K562 (cell line): ENCODE measurements around the gene ANP32B. TPM values are rescaled to one million over a fixed set of nuclear protein-coding genes. Genes with fewer than 3 reads are reported as not detected.

Experiments used
- ATAC-seq: fragments of 200-7000 bp; cut with Tn5 transposase; 3 replicates; pipeline ENCODE4 v1.9.1; 2020; ENCODE audit warnings: moderate library complexity
- BruUV-seq: library from RNA; stranded (reverse); fragments of 400-500 nt; replicated peaks from 2 replicates; lab custom pipeline; 2021; lab: Mats Ljungman, UMichigan
- CTCF ChIA-PET: fragments of 300-600 bp; formaldehyde crosslinking; extraction: SDS; loops from one replicate; lab custom pipeline; 2021; ENCODE audit warnings: low intra/inter-chr PET ratio; lab: Yijun Ruan, JAX
- POLR2A ChIA-PET: fragments of 300-600, 350-650 bp; sonication (Branson Sonifier 250); formaldehyde crosslinking; extraction: SDS; loops from one replicate; lab custom pipeline; 2021; ENCODE audit warnings: antibody characterized with exemption, inconsistent platforms; lab: Yijun Ruan, JAX
- DNase-seq, 4 experiments: peaks; one replicate each; pipeline versions ENCODE4 v3.0.0 to v3.0.0-alpha.2; 2011 to 2018; ENCODE audit warnings: low spot score in 3 of 4, mixed read lengths in 3 of 4; ENCODE audit errors: extremely low read depth in 1 of 4
- FAIRE-seq: peaks from 2 replicates; lab custom pipeline; 2011; peaks lifted over from hg19 to GRCh38; lab: Jason Lieb, UNC
- H2AFZ ChIP-seq: 2 replicates; pipeline ENCODE4 v1.6.0; 2011; ENCODE audit warnings: low read depth, low read length, control low read depth, inconsistent platforms
- H3K27ac ChIP-seq: fragments of 200-600 bp; 3 replicates; pipeline ENCODE4 v1.8.0; 2011; ENCODE audit warnings: low read depth, mild to moderate bottlenecking, control low read depth, inconsistent platforms, low read length, moderate library complexity, mixed read lengths; ENCODE audit errors: extremely low read depth
- H3K27me3 ChIP-seq, 2 experiments: fragments of 300-600 bp in 1 of 2; 2 replicates in 1 of 2; 3 replicates in 1 of 2; pipeline versions ENCODE4 v1.6.0 to v1.8.0; 2011; ENCODE audit warnings: inconsistent platforms in 2 of 2, low read length in 2 of 2, mild to moderate bottlenecking in 1 of 2, mixed read lengths in 1 of 2, moderate library complexity in 1 of 2; ENCODE audit not compliant: control insufficient read depth in 2 of 2, insufficient read depth in 2 of 2
- H3K36me3 ChIP-seq: fragments of 300-600 bp; 3 replicates; pipeline ENCODE4 v1.8.0; 2011; ENCODE audit warnings: mild to moderate bottlenecking, low read length, inconsistent platforms; ENCODE audit not compliant: control insufficient read depth, insufficient read depth
- H3K4me1 ChIP-seq, 2 experiments: fragments of 200-600 bp in 1 of 2; replicated peaks in 1 of 2; 2 replicates in 1 of 2; 3 replicates in 1 of 2; pipeline versions ENCODE4 v1.5.1 to v1.8.0; 2011; ENCODE audit warnings: inconsistent platforms in 2 of 2, low read length in 2 of 2, mild to moderate bottlenecking in 1 of 2, mixed read lengths in 1 of 2, moderate library complexity in 1 of 2; ENCODE audit not compliant: control insufficient read depth in 2 of 2, insufficient read depth in 2 of 2
- H3K4me2 ChIP-seq: 2 replicates; pipeline ENCODE4 v1.6.1; 2011; ENCODE audit warnings: low read length, control low read depth, inconsistent platforms, mixed read lengths; ENCODE audit not compliant: insufficient read depth
- H3K4me3 ChIP-seq: fragments of 200-600 bp; sonication (generic), shearing (Covaris generic); 2 replicates; pipeline ENCODE4 v1.5.1; 2016; ENCODE audit warnings: control low read depth, inconsistent platforms
- H3K79me2 ChIP-seq: fragments of 200-600 bp; 3 replicates; pipeline ENCODE4 v1.8.0; 2011; ENCODE audit warnings: low read length, inconsistent platforms; ENCODE audit not compliant: control insufficient read depth, insufficient read depth
- H3K9ac ChIP-seq, 2 experiments: 2 replicates each; pipeline versions ENCODE4 v1.6.0 to v1.6.1; 2011; ENCODE audit warnings: low read depth in 2 of 2, low read length in 2 of 2, control low read depth in 1 of 2, inconsistent platforms in 1 of 2, mild to moderate bottlenecking in 1 of 2, mixed read lengths in 1 of 2; ENCODE audit not compliant: insufficient read depth in 1 of 2
- H3K9me1 ChIP-seq: one replicate; pipeline ENCODE4 v1.6.0; 2011; ENCODE audit warnings: inconsistent platforms, mild to moderate bottlenecking, low read length, moderate library complexity; ENCODE audit not compliant: control insufficient read depth, insufficient read depth
- H3K9me3 ChIP-seq: replicated peaks from 2 replicates; pipeline ENCODE4 v1.5.1; 2011; ENCODE audit warnings: low read depth, low read length, inconsistent platforms; ENCODE audit not compliant: control insufficient read depth, insufficient read depth
- H4K20me1 ChIP-seq: replicated peaks from 2 replicates; pipeline ENCODE4 v1.6.1; 2011; ENCODE audit warnings: low read length, inconsistent platforms, mixed read lengths; ENCODE audit not compliant: control insufficient read depth, insufficient read depth
- ASH1L ChIP-seq: fragments of 450-650 bp; IDR thresholded peaks from 2 replicates; pipeline ENCODE4 v1.6.1; 2018; ENCODE audit warnings: borderline replicate concordance, mild to moderate bottlenecking, low read depth; ENCODE audit not compliant: partially characterized antibody
- ATF2 ChIP-seq: sonication (generic); formaldehyde crosslinking; IDR thresholded peaks from 2 replicates; pipeline ENCODE4 v1.8.1; 2022; ENCODE audit warnings: missing genetic modification reagents
- ATF4 ChIP-seq: fragments of 450-650 bp; formaldehyde crosslinking; IDR thresholded peaks from 2 replicates; pipeline ENCODE4 v1.4.0; 2022; ENCODE audit warnings: mild to moderate bottlenecking, moderate library complexity
- PTTG1 ChIP-seq: fragments of 450-650 bp; IDR thresholded peaks from 2 replicates; pipeline ENCODE4 v1.6.1; 2016; ENCODE audit warnings: low read depth, mild to moderate bottlenecking, missing genetic modification characterization, missing compliant biosample characterization
- SRSF7 ChIP-seq: fragments of 200-400 bp; formaldehyde crosslinking; optimal IDR thresholded peaks from 2 replicates; pipeline ENCODE3; 2017; ENCODE audit warnings: mild to moderate bottlenecking, low read depth, low read length
- TBP ChIP-seq: optimal IDR thresholded peaks from 2 replicates; pipeline ENCODE3; 2011; ENCODE audit warnings: low read depth, low read length, improper control_type of control experiment
- TCFL5 ChIP-seq: fragments of 250-450 bp; sonication (Bioruptor Pico); conservative IDR thresholded peaks from 2 replicates; pipeline ENCODE4 v1.6.1; 2021; ENCODE audit warnings: mild to moderate bottlenecking, moderate library complexity, matching md5 sums
- TRIM28 ChIP-seq: fragments of 450-650 bp; IDR thresholded peaks from 2 replicates; pipeline ENCODE4 v1.6.1; 2017
- ZBTB11 ChIP-seq, 3 experiments: fragments of 200-800 bp in 1 of 3; fragments of 250-450 bp in 1 of 3; fragments of 450-650 bp in 1 of 3; sonication (Bioruptor Pico) in 1 of 3; sonication (Bioruptor generic) in 1 of 3; formaldehyde crosslinking in 1 of 3; IDR thresholded peaks; 2 replicates each; pipeline versions ENCODE4 v1.6.1 to v1.8.0; 2016 to 2022; ENCODE audit warnings: mild to moderate bottlenecking in 2 of 3, missing genetic modification characterization in 2 of 3, missing compliant biosample characterization in 1 of 3, moderate library complexity in 1 of 3
- ZBTB9 ChIP-seq: fragments of 450-650 bp; formaldehyde crosslinking; IDR thresholded peaks from 2 replicates; pipeline ENCODE4 v1.4.0; 2020; ENCODE audit warnings: mild to moderate bottlenecking, moderate library complexity
- ZNF347 ChIP-seq: fragments of 450-650 bp; formaldehyde crosslinking; IDR thresholded peaks from 2 replicates; pipeline ENCODE4 v1.4.0; 2020; ENCODE audit warnings: low read depth, mild to moderate bottlenecking, moderate library complexity
- ZNF583 ChIP-seq: fragments of 250-450 bp; sonication (Bioruptor Pico); IDR thresholded peaks from 2 replicates; pipeline ENCODE4 v1.4.0; 2020
- WGBS: fragments of 100-300 bp; shearing (Covaris generic); methylation state at CpG from one replicate; pipeline ENCODE4 v1.1.6; 2016; ENCODE audit warnings: low coverage, mixed read lengths; ENCODE audit not compliant: insufficient coverage; ENCODE audit errors: missing lambda C conversion rate; 5-methylcytosine and 5-hydroxymethylcytosine counted together
- in situ Hi-C: fragments of 300-500 bp; cut with MboI; formaldehyde crosslinking; loops from 4 replicates; pipeline ENCODE4 v1.15.0; 2018; ENCODE audit warnings: inconsistent platforms, mixed read lengths
- intact Hi-C: fragments of 100-400 bp; cut with micrococcal nuclease; formaldehyde crosslinking; loops from 2 replicates; pipeline ENCODE4 v1.14.2; 2022
- polyA plus RNA-seq, 8 experiments: library from polyadenylated mRNA; depleted of rRNA in 4 of 8; stranded (reverse) in 5 of 8; unstranded in 3 of 8; fragments of >200 nt; fragmentation: Nextera tagmentation in 2 of 8; fragmentation: Illumina TruSeq in 1 of 8; extraction: Ambion mirVana in 2 of 8; extraction: Trizol in 1 of 8; gene quantifications; 2 replicates each; pipeline versions ENCODE4 v1.2.1 to v1.2.3, GENCODE V29; 2011 to 2014; ENCODE audit warnings: inconsistent platforms in 1 of 8, missing spikeins in 1 of 8
- total RNA-seq, 7 experiments: library from RNA; depleted of rRNA in 6 of 7; stranded (reverse); fragments of >200 nt in 6 of 7; fragmentation: Illumina TruSeq in 2 of 7; extraction: Trizol in 2 of 7; gene quantifications; 2 replicates each; pipeline versions ENCODE4 v1.2.1 to v1.2.3, GENCODE V29; 2011 to 2021; ENCODE audit warnings: low replicate concordance in 1 of 7

ANP32B gene
- total and polyA plus RNA-seq, 9 of the 15 experiments (the other 6 are each of a cell fraction or from before 2014, with no cell fraction given): 68.9 to 815 (median 141) TPM

- in situ Hi-C loops: no loop called here
- DNase-seq: no peak
- POLR2A ChIA-PET: interaction anchor here (0.5 to 6.2 kb wide), 15 partner anchors 10 to 284 kb away, joined by 3 to 84 read pairs (median 4); partner anchors contain the start of genes HEMGN, NANS and TRMO
- TF ChIP-seq TBP (no peak), ATF4 (CRISPR knock-in tag) (no peak), ATF2 (no peak), ZBTB9 (CRISPR knock-in tag) (peak; percentile 2; the same call in 1 of the 2 replicates), SRSF7 (no peak), PTTG1 (peak; percentile 62; the same call in 1 of the 2 replicates), ASH1L (no peak), ZNF583 (CRISPR knock-in tag) (0 out of 2 replicates have a peak, but pooled peaks have one; percentile 23), TCFL5 (CRISPR knock-in tag) (0 out of 2 replicates have a peak, but pooled peaks have one; percentile 17), ZNF347 (CRISPR knock-in tag) (no peak), TRIM28 (no peak), ZBTB11 (CRISPR knock-in tag; IDR thresholded peaks at IDR 0.05) (no peak)
These were observed 3.2 kb upstream of the ANP32B start for GRCh38 chr9:97979788-97980478.

More at GRCh38 chr9:97979788-97980478, 3.2 kb upstream of the ANP32B start:
- no TSS peak for BruUV-seq
- Histone ChIP-seq H3K79me2 (peaks cover 42% of the 10 kb centered on the region), H3K4me2 (peak overlapping the region; percentile 73), H4K20me1 (no peaks in the 10 kb centered on the region), H3K36me3 (no peaks in the 10 kb centered on the region; the same call in 2 of the 3 replicates), H3K4me1 (peaks cover 33 to 36% of the 10 kb centered on the region in 2 experiments; a peak in 4 of 5 replicates), H3K9ac (peak overlapping the region in 1 of 2 experiments; percentile 99; a peak in 2 of 4 replicates), H3K9me1 (no peaks in the 10 kb centered on the region), H2AFZ (peak overlapping the region; percentile 80), H3K27ac (peak overlapping the region; percentile 99), H3K9me3 (peaks cover 3% of the 10 kb centered on the region; the same call in 1 of the 2 replicates), H3K27me3 (no peaks in the 10 kb centered on the region), H3K4me3 (no peak overlapping the region)
- no peak for FAIRE-seq
- no peak for ATAC-seq
- WGBS: 27% methylated on average over 7 of the region's 7 CpGs
- intact Hi-C loops: loop anchor here (5.0 kb wide), 1 partner anchor 277 kb away; the partner anchor contains the start of gene TBC1D2
- CTCF ChIA-PET: no interaction called here
